Measurements from ENCODE around the gene CHST11. TPM values are rescaled to one million over a fixed set of nuclear protein-coding genes. Genes with fewer than 3 reads are reported as not detected.

CHST11 gene
- total RNA-seq, 1 experiment from 2014 or later = 6.7 TPM

GRCh38 chr12:104578453-104578852 lies 121.7 kb downstream of the CHST11 start:
- Histone ChIP-seq H3K4me1 (ENCODE audit: insufficient read depth, low read length) (no peaks in the 10 kb centered on the region), H3T11ph (ENCODE audit: low read length) (no peak overlapping the region), H2BK120ac (ENCODE audit: low read depth, low read length, poor library complexity, severe bottlenecking) (no peak overlapping the region), H4K8ac (replicated peaks; ENCODE audit: insufficient read length, low read depth, low read length) (no peak overlapping the region), H2AFZ (ENCODE audit: low read length) (no peak overlapping the region), H3K56ac (ENCODE audit: insufficient read length, low read depth, low read length) (no peak overlapping the region), H3K18ac (ENCODE audit: insufficient read length, low read depth, low read length) (no peak overlapping the region), H2BK12ac (ENCODE audit: insufficient read length, low read depth, low read length) (no peak overlapping the region), H3K9ac (ENCODE audit: extremely low read depth, insufficient read length, low read length) (no peak overlapping the region), H2BK5ac (ENCODE audit: insufficient read length, low read length) (no peak overlapping the region), H3K4me2 (ENCODE audit: insufficient read depth, insufficient read length, low read length) (no peak overlapping the region), H3K4ac (ENCODE audit: low read depth, low read length) (no peak overlapping the region), H4K91ac (ENCODE audit: insufficient read length, low read depth, low read length) (no peak overlapping the region), H4K5ac (ENCODE audit: insufficient read length, low read depth, low read length) (no peak overlapping the region), H3K23ac (ENCODE audit: insufficient read length, low read depth, low read length) (no peak overlapping the region), H2BK15ac (ENCODE audit: low read depth, low read length) (no peak overlapping the region), H4K20me1 (ENCODE audit: control insufficient read depth, insufficient read depth, insufficient read length) (no peaks in the 10 kb centered on the region), H3K79me1 (ENCODE audit: insufficient read depth, low read depth, low read length, poor library complexity, severe bottlenecking) (no peaks in the 10 kb centered on the region), H2AK5ac (ENCODE audit: insufficient read length, low read length) (no peak overlapping the region), H3K14ac (ENCODE audit: insufficient read depth, low read length) (no peak overlapping the region), H3K79me2 (ENCODE audit: insufficient read depth, low read length) (no peaks in the 10 kb centered on the region), H3K27ac (ENCODE audit: insufficient read length, low read depth, low read length) (no peak overlapping the region), H3K23me2 (ENCODE audit: insufficient read length, low read depth, low read length, poor library complexity, severe bottlenecking) (no peaks in the 10 kb centered on the region), H3K27me3 (ENCODE audit: insufficient read depth, low read length) (no peaks in the 10 kb centered on the region), H2BK20ac (ENCODE audit: low read depth, low read length, poor library complexity, severe bottlenecking) (no peak overlapping the region), H3K9me3 (ENCODE audit: control insufficient read depth, low read depth, low read length) (no peaks in the 10 kb centered on the region)
- Mint-ChIP-seq H3K4me3 (no peak overlapping the region), H3K27ac (no peak overlapping the region), H3K4me1 (peaks cover 0 to 17% of the 10 kb centered on the region in 2 experiments; a peak in 2 of 4 replicates), H3K36me3 (ENCODE audit: insufficient read depth in 1 of 3, low read depth in 3 of 3) (peaks cover 0 to 4% (median 0%) of the 10 kb centered on the region in 3 experiments; a peak in 1 of 7 replicates), H3K9me3 (no peaks in the 10 kb centered on the region; a peak in 1 of 5 replicates), H3K27me3 (ENCODE audit: low read depth) (no peaks in the 10 kb centered on the region)
- no peak for TF ChIP-seq CTCF (conservative IDR thresholded peaks at IDR 0.05)
- no CpG with 5 or more reads among the region's 6 CpGs for WGBS (ENCODE audit: extremely low coverage, insufficient read length, low lambda C conversion rate)
- no peak for DNase-seq
